Activated CD4-positive, CD25-positive, alpha-beta regulatory T cell treated with anti-CD3 and anti-CD28 coated beads, Interleukin-2, amount 50 U/mL, for 72 hours (primary cell): ENCODE data around the gene PRKCD.

ENCODE experiments used
- DNase-seq: peaks from one replicate; pipeline ENCODE4 v3.0.0; 2021

The PRKCD gene

GRCh38 chr3:53160660-53161449 lies at the start of gene PRKCD:
Gene PRKCD (plus strand): TSS chr3:53161209. CDS start chr3:53178423, 17,214 bp downstream.
- DNase-seq: peak; percentile 75

- DNase-seq: no peak
Measured at GRCh38 chr3:53111822-53112221, 49.2 kb upstream of the PRKCD start.

GRCh38 chr3:53113293-53114010 lies 47.6 kb upstream of the PRKCD start:
- no peak for DNase-seq

- DNase-seq: peak; percentile 79
Measured at GRCh38 chr3:53114011-53114400, 47.0 kb upstream of the PRKCD start.

GRCh38 chr3:53114412-53115074 lies 46.5 kb upstream of the PRKCD start:
- DNase-seq: no peak

GRCh38 chr3:53116956-53117355 lies 44.1 kb upstream of the PRKCD start:
- DNase-seq: no peak

- DNase-seq: no peak
Measured at GRCh38 chr3:53120336-53120735, 40.7 kb upstream of the PRKCD start.

GRCh38 chr3:53122255-53122932 lies 38.6 kb upstream of the PRKCD start:
- DNase-seq: no peak

GRCh38 chr3:53122933-53123305 lies 38.1 kb upstream of the PRKCD start:
- no peak for DNase-seq

- DNase-seq: no peak
Measured at GRCh38 chr3:53123510-53123909, 37.5 kb upstream of the PRKCD start.

- DNase-seq: no peak
Measured at GRCh38 chr3:53123953-53124352, 37.1 kb upstream of the PRKCD start.

GRCh38 chr3:53126601-53127000 lies 34.4 kb upstream of the PRKCD start:
- no peak for DNase-seq

GRCh38 chr3:53129344-53129743 lies 31.7 kb upstream of the PRKCD start:
- DNase-seq: no peak

GRCh38 chr3:53130179-53131061 lies 30.6 kb upstream of the PRKCD start, which contains the start of gene RFT1:
Gene RFT1 (minus strand): TSS chr3:53130435. CDS start chr3:53130400, 35 bp downstream.
- peak; percentile 97 for DNase-seq

- no peak for DNase-seq
Measured at GRCh38 chr3:53131096-53131495, 29.9 kb upstream of the PRKCD start.

- no peak for DNase-seq
Measured at GRCh38 chr3:53132347-53132746, 28.7 kb upstream of the PRKCD start.

- DNase-seq: peak; percentile 59
Measured at GRCh38 chr3:53134631-53135232, 26.3 kb upstream of the PRKCD start.

GRCh38 chr3:53137221-53137620 lies 23.8 kb upstream of the PRKCD start:
- no peak for DNase-seq

- DNase-seq: no peak
Measured at GRCh38 chr3:53137835-53138446, 23.1 kb upstream of the PRKCD start.

- no peak for DNase-seq
Measured at GRCh38 chr3:53139906-53140846, 20.8 kb upstream of the PRKCD start.
